Stimulated activated naive B cell treated with anti-CD40 and anti-IgM and Interleukin-4, amounts not matched to agents 10 μg/mL and 1 μg/mL and 100 μg/mL, for 72 hours (primary cell): Measurements from ENCODE around the gene PHACTR3.

Source experiments
- ATAC-seq, 2 donors: fragments of 150-1000 bp; cut with Tn5 transposase; replicated peaks; 2 replicates each; pipeline ENCODE4 v1.10.0; 2021; ENCODE audit warnings: moderate library complexity in 1 of 2
- DNase-seq: peaks from one replicate; pipeline ENCODE4 v3.0.0; 2021
- H3K27ac Mint-ChIP-seq: one replicate; pipeline ENCODE4 v1.8.0; 2022; ENCODE audit warnings: mild to moderate bottlenecking, mixed read lengths
- H3K27me3 Mint-ChIP-seq, 2 donors: one replicate each; pipeline ENCODE4 v1.8.0; 2022; ENCODE audit warnings: mixed read lengths in 2 of 2
- H3K36me3 Mint-ChIP-seq, 2 donors: one replicate each; pipeline ENCODE4 v1.8.0; 2022; ENCODE audit warnings: mixed read lengths in 2 of 2, mild to moderate bottlenecking in 1 of 2
- H3K4me1 Mint-ChIP-seq, 2 donors: one replicate each; pipeline ENCODE4 v1.8.0; 2022; ENCODE audit warnings: mixed read lengths in 2 of 2, mild to moderate bottlenecking in 1 of 2
- H3K4me3 Mint-ChIP-seq, 2 donors: one replicate each; pipeline ENCODE4 v1.8.0; 2022; ENCODE audit warnings: mild to moderate bottlenecking in 2 of 2, mixed read lengths in 2 of 2, moderate library complexity in 1 of 2
- H3K9me3 Mint-ChIP-seq, 2 donors: one replicate each; pipeline ENCODE4 v1.8.0; 2022; ENCODE audit warnings: mixed read lengths in 2 of 2, mild to moderate bottlenecking in 1 of 2

The PHACTR3 gene

DNA sequence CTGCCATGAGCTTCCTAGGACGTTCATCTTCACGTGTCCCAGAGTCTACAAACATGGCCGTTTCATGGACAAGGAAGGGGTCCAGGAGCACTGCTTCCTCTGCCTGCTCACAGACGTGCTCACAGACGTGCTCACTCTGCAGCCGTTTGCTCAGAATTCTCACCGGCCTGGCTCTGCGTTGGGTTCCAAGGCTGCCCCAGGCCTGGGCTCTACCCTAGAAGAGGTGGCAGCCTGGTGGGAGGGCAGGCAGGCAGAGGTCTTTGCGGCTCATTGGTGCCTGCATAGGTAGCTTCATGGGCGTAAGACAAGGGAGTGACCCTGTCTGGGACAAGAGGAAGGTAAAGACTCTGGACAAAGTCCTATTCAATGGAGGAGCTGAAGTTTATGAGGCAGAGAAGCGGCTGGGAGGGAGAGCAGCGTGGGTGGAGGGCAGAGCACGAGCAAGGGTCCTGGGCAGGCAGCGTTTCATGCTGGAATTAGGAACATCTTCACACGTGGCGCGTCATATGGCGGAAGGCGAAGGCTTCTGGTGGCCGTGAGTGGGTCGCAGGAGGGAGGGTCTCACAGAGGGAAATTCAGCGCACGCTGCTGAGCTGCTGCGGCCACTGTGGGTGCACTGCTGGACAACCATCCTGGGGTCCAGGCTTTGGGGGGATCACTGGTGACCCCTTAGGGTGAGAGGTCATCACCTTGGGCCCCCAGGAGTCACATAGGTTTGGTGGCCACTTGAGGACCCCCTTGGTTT, 138.2 kb downstream of the PHACTR3 start:
- no peak for ATAC-seq
- no peak overlapping the region for H3K27ac Mint-ChIP-seq
- no peaks in the 10 kb centered on the region for H3K4me1 Mint-ChIP-seq
- no peak for DNase-seq
- H3K4me3 Mint-ChIP-seq = no peak overlapping the region
- no peaks in the 10 kb centered on the region for H3K36me3 Mint-ChIP-seq
- H3K27me3 Mint-ChIP-seq = peaks cover 8 to 26% of the 10 kb centered on the region in 2 donors
- H3K9me3 Mint-ChIP-seq = peaks cover 7 to 8% of the 10 kb centered on the region in 2 donors

DNA sequence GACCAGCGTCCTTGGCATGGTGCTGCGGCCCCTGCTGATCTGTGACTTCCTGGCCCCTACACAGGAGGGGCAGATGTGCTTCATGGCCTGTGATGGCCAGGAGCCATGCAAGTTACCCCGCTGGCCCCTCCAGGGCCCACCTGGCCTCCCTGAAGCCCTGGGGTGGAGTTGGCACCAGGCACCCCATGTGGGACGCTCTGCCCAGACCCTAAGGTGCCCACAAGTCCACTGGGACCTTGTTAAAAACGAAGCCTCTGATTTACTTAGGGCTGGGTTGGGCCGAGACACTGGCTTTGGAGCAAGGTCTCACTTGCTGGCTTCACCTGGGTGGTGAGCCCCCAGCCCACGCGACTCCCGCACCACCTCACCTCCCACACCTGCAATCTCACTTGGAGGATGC, 139.0 kb downstream of the PHACTR3 start:
- Mint-ChIP-seq H3K9me3 (peaks cover 6 to 8% of the 10 kb centered on the region in 2 donors), H3K36me3 (no peaks in the 10 kb centered on the region), H3K4me1 (no peaks in the 10 kb centered on the region), H3K27ac (no peak overlapping the region), H3K27me3 (peaks cover 8 to 21% of the 10 kb centered on the region in 2 donors), H3K4me3 (no peak overlapping the region)
- DNase-seq = no peak
- ATAC-seq = no peak

DNA sequence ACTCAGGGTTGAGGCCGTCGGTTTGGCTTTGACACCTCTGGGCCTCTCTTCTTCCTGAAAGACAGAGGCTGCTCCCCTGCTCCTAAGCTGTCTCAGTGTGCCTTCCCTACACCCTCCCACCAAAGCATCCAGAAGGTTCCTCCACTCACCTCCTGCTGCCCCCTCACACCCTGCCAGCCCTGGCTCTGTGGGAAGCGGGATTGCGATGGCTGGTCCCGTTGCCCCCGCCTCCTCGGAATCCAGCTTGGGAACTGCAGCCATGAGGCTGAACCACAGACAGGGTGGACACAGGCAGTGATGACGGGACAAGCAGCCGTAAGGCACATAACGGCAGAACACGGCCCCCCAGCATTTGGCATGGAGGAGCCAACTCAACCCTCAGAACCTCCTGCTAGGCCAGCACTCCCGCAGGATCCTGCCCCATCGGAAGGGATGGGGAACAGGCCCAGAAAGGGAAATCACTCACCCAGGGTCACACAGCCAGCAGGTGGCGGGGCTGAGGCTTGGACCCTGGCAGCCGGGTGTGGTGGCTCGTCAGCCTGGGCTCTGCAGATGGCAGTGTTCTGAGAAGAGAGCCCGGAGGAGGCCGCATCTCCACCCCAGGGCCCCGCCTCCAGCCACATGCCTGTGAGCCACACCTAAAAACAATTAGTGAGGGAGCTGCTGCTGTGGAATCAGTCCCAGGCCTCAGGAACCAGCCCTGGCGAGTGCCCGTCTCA, 139.6 kb downstream of the PHACTR3 start:
- Mint-ChIP-seq H3K27ac (no peak overlapping the region), H3K36me3 (no peaks in the 10 kb centered on the region), H3K4me3 (no peak overlapping the region), H3K27me3 (peaks cover 10 to 15% of the 10 kb centered on the region in 2 donors), H3K9me3 (peaks cover 6 to 8% of the 10 kb centered on the region in 2 donors), H3K4me1 (no peaks in the 10 kb centered on the region)
- no peak for DNase-seq
- no peak for ATAC-seq

DNA sequence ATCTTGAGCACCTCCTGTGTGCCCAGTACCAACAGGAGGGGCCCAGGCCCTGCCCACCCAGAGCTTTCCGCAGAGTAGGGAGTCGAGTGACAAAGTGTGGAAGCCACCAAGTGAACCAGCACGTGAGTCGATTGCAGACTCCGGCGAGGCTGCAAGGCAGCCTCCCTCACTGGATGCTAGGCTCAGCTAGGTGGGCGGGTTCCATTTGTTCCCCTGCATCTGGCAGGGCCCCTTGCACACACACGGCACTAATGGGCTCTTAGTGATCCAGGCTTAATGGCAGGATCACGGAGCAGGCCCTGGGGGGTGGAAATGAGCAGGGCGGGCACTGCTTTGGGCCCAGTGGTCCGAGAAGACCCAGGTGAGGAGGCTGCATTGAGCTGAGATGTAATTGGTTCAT, 140.4 kb downstream of the PHACTR3 start:
- peaks cover 8 to 12% of the 10 kb centered on the region in 2 donors for H3K27me3 Mint-ChIP-seq
- H3K36me3 Mint-ChIP-seq = no peaks in the 10 kb centered on the region
- no peak overlapping the region for H3K4me3 Mint-ChIP-seq
- no peak overlapping the region for H3K27ac Mint-ChIP-seq
- no peaks in the 10 kb centered on the region for H3K4me1 Mint-ChIP-seq
- DNase-seq = no peak
- peaks cover under 1 to 2% of the 10 kb centered on the region in 2 donors for H3K9me3 Mint-ChIP-seq
- ATAC-seq = no peak

DNA sequence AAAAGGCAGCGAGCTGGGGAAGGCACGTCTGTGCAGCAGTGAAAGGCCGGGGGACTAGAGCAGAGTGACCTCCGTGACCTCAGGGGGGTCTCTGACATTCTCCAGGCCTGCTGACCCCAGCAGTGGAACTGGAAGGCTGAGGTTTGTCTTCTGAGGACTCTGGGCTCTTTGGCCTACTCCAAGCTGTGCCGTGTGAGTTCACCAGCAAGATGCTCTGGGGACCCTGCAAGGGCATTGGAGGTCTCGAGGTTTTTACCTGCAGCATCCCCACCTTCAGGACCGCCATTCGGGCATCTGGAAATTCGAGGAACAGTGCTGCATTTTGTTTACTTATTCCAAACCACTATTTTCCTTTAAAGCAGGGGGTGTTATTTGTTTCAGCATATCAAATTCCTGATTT, 140.9 kb downstream of the PHACTR3 start:
- ATAC-seq (no peak), DNase-seq (no peak)
- Mint-ChIP-seq H3K36me3 (no peaks in the 10 kb centered on the region), H3K4me3 (no peak overlapping the region), H3K4me1 (no peaks in the 10 kb centered on the region), H3K27ac (no peak overlapping the region), H3K9me3 (no peaks in the 10 kb centered on the region), H3K27me3 (peaks cover 12 to 17% of the 10 kb centered on the region in 2 donors)

DNA sequence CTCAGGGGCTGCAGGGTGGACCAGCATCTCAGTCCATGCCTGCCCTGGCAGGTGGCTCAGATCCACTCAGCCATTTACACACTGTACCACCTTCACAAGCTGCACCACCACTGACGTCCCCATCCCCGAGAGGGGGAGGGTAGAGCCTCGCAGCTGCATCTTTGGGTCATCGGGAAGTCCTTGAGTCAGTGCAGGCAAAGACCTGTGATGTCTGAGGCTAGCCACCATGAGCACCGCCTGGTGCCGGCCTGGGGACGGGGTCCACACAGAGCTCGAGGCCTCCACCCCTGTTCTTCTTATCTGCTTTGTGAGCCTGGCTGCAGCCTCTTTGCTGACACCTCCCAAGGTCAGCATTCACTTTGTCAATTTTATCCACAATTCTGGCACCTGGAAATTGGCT, 141.4 kb downstream of the PHACTR3 start:
- H3K4me3 Mint-ChIP-seq = no peak overlapping the region
- peak overlapping the region; percentile 47 for H3K27ac Mint-ChIP-seq
- DNase-seq (no peak), ATAC-seq (no peak)
- H3K4me1 Mint-ChIP-seq = no peaks in the 10 kb centered on the region
- H3K27me3 Mint-ChIP-seq = peaks cover 17 to 20% of the 10 kb centered on the region in 2 donors
- no peaks in the 10 kb centered on the region for H3K36me3 Mint-ChIP-seq
- no peaks in the 10 kb centered on the region for H3K9me3 Mint-ChIP-seq

DNA sequence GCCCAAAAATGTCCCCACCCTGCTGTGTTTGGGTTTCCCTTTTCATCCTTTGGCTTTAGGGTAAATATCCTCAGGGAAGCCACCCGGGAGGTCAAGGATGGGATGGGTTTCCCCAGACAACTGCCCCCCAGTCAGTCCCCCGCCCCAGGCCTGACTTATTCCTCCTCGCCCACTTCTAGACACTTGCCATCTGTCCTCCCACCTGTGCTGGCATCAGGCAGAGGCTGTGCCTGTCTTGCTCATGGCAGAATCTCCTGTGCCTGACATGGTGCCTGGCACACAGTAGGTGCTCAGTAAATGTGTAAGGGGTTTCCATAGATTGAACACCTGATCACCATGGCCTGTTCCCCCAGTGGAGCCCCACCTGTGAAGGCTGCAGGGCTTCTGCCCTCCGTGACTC, 141.8 kb downstream of the PHACTR3 start:
- Mint-ChIP-seq H3K27me3 (peaks cover 20 to 21% of the 10 kb centered on the region in 2 donors), H3K27ac (no peak overlapping the region), H3K36me3 (no peaks in the 10 kb centered on the region)

DNA sequence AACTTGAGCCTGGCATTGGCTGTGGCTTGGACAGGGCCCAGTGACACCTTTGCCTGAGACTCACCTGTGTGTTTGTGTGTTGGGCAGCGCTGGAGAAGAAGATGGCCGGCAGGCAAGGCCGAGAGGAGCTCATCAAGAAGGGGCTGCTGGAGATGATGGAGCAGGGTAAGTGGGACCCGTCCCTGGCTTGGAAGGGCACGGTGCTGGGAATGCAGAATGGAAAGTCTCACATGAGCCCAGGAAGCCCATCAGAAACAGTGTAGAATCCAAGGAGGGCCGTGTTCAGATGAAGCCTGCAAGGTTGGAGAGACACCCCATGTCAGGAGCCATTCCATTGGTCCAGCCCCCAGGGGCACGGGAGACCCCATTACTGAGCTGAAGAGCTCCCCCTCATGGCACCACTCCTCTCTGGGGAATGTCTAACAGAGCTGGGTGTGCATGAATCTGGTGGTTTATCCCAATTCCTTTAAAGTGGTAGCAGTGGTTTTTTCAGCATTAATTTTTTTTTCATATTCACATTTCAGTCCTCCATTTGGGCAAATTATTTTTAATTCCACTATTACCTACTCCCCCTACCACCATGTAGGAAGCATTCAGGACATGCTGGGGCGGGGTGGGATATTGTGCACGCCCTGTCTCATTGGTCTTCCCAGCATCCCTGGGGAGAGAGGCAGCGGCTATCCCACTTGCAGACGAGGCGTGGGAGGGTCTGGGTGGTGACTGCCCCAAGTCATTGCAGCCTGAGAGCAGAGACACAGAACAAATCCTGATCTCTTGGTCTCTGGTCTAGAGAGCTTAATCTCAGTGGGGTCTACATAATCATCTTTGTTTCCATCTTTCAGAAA, 143.6 kb downstream of the PHACTR3 start:
- no peaks in the 10 kb centered on the region for H3K36me3 Mint-ChIP-seq
- peaks cover 10 to 12% of the 10 kb centered on the region in 2 donors for H3K4me1 Mint-ChIP-seq
- peaks cover 17 to 21% of the 10 kb centered on the region in 2 donors for H3K27me3 Mint-ChIP-seq
- no peak overlapping the region for H3K27ac Mint-ChIP-seq
- ATAC-seq (no peak), DNase-seq (no peak)
- no peaks in the 10 kb centered on the region for H3K9me3 Mint-ChIP-seq
- H3K4me3 Mint-ChIP-seq = no peak overlapping the region

More for the DNA sequence above, 141.8 kb downstream of the PHACTR3 start:
- Mint-ChIP-seq H3K4me1 (no peaks in the 10 kb centered on the region), H3K9me3 (no peaks in the 10 kb centered on the region), H3K4me3 (no peak overlapping the region)
- ATAC-seq (no peak), DNase-seq (no peak)

DNA sequence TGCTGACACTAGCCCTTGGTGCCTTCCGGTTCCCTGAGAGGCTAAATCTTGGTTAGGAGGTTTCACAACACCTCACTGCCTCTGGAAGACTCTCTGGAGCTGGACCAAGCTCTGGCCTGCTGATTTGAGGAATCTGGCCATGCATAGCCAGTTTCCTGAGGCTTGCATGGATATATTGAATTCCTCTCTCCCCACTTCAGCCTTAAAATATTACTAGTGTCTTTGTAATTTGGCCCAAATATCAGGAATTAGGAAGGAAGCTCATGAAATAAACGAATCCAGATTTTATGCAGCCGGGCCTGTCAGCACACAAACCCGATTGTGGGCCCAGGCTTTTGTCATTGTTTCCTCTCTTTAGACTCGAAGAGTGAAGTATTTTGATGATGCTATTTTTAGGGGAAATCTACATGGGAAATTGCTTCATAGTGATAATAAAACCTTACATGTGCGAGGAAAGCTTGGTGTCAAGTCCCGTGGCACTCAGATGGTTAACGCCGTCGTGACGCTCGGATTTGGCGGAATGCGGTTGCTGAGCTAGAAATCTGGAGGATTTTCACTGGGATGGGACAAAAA, 144.4 kb downstream of the PHACTR3 start:
- Mint-ChIP-seq H3K27ac (no peak overlapping the region), H3K9me3 (no peaks in the 10 kb centered on the region), H3K27me3 (peaks cover 17 to 21% of the 10 kb centered on the region in 2 donors), H3K36me3 (no peaks in the 10 kb centered on the region), H3K4me3 (no peak overlapping the region), H3K4me1 (peaks cover 14 to 17% of the 10 kb centered on the region in 2 donors)
- DNase-seq (no peak), ATAC-seq (no peak)

DNA sequence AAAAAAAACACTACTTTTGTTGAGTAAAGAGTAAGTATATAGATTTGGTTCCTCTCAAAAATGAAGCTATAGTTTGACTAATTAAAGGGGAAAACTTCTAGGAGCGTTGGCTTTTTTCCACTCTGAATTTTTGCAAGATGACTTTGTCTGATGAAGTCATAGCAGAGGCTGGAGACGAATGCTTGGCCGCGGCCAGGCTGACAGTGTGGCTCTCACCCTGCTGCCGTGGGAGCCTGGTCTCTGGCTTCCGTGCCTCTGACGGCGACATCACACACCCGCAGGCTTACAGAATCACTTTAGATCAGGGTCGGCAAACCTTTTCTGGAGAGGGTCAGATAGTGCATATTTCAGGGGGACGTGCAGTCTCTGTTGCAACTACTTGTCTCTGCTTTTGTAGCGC, 145.0 kb downstream of the PHACTR3 start:
- peaks cover 14 to 17% of the 10 kb centered on the region in 2 donors for H3K4me1 Mint-ChIP-seq
- ATAC-seq (no peak), DNase-seq (no peak)
- no peaks in the 10 kb centered on the region for H3K36me3 Mint-ChIP-seq
- no peaks in the 10 kb centered on the region for H3K9me3 Mint-ChIP-seq
- no peak overlapping the region for H3K4me3 Mint-ChIP-seq
- H3K27ac Mint-ChIP-seq = no peak overlapping the region
- peaks cover 17 to 21% of the 10 kb centered on the region in 2 donors for H3K27me3 Mint-ChIP-seq

DNA sequence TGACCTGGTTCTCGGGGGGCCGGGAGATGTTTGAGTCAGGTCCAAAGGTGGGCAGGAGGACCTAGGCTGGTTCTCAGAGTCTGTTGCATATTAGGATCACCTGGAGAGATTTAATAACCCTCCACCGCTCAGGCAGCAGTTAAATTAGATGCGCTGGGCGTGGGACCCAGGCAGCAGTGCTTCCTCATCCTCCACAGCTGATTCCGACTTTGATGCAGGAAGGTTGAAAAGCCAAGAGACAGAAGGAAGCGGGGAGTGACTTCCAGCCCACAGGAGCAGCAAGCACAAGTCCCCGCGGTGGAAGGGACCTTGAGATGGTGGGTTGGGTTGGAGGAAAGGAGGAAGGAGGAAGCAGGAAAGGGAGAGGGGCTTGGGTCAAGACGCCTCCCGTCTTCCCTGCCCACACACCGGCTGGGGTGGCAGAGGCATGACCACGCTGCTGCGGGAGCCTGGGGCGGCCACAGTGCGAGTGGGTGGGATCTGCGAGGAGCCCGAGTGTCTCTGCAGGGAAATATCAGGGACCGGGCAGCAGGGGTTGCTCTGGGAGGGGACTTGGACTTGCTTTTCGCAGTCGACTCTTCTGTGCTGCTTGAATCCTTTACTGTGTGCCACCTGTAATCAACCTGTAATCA, 146.0 kb downstream of the PHACTR3 start:
- DNase-seq (no peak), ATAC-seq (no peak)
- no peaks in the 10 kb centered on the region for H3K9me3 Mint-ChIP-seq
- no peaks in the 10 kb centered on the region for H3K36me3 Mint-ChIP-seq
- H3K27me3 Mint-ChIP-seq = peaks cover 22 to 26% of the 10 kb centered on the region in 2 donors
- H3K27ac Mint-ChIP-seq = no peak overlapping the region
- peaks cover 14 to 17% of the 10 kb centered on the region in 2 donors for H3K4me1 Mint-ChIP-seq
- no peak overlapping the region for H3K4me3 Mint-ChIP-seq

DNA sequence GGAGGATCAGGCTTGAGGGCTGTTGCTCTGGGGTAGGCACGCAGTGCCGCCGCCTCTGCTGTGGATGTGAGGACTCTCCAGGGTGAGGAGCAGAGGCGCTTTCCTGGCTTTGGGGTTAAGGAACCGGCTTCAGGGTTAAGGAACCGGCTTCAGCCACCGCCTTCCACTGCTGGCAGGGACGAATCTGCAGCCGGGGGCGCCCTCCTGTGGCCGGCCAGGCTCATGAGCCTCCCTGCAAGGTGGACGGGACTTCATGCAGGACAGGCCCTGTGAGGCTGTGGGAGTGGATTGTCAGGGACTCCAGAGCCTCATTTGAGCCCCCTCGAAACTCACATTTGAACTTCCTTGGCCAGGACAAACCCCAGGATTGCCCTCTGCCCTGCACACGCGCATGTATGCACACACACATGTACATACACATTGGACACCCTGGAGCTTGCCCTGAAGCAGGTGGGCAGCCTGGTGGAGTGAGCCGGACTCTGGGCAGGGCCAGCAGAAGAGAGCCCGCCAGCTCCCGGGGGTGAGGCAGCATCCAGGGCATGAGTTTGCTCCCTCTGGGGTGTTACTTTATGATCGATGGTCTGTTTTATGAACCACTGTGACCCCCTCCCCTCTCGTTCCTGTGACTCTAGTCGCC, 146.9 kb downstream of the PHACTR3 start:
- Mint-ChIP-seq H3K27me3 (peaks cover 27 to 31% of the 10 kb centered on the region in 2 donors), H3K4me3 (no peak overlapping the region), H3K4me1 (peaks cover 14 to 17% of the 10 kb centered on the region in 2 donors), H3K36me3 (no peaks in the 10 kb centered on the region), H3K27ac (no peak overlapping the region), H3K9me3 (no peaks in the 10 kb centered on the region)
- DNase-seq = peak; percentile 17
- ATAC-seq = peak; percentile 67 to 71

DNA sequence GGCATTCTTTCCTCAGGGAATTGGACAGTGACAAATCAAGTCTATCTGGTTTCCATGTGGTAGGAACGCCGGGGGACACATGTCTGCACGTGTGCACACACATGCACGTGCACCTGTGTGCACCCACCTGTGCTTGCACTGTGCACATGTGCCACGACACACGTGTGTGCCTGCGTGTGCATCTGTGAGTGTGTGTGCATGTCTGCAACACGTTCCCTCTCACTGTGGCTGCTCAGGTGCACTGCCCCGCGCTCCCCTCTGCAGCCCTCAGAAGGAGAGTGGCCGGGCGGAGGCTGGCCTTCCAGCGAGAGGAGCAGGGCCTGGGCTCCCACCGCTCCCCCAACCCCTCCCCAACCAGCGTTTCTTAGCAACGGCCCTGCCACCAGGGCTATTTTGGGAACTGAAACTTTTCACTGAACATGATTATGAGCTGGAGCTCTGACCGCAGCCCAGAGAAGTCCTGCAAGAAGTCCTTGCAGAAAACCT, 147.8 kb downstream of the PHACTR3 start:
- DNase-seq (peak; percentile 9), ATAC-seq (peak; percentile 64 to 84)
- Mint-ChIP-seq H3K9me3 (no peaks in the 10 kb centered on the region), H3K36me3 (no peaks in the 10 kb centered on the region), H3K27ac (no peak overlapping the region), H3K4me3 (no peak overlapping the region), H3K27me3 (peaks cover 27 to 31% of the 10 kb centered on the region in 2 donors), H3K4me1 (peaks cover 14 to 17% of the 10 kb centered on the region in 2 donors)
